HG03175 (cell line): ENCODE measurements around the gene GRIK1.
"Not testable (repeated sequence)": the region's sequence is repeated elsewhere in the genome, so short reads cannot be mapped to it uniquely, and the experiment has no call there.

ENCODE experiments used
- ATAC-seq: cut with Tn5 transposase; IDR thresholded peaks from one replicate; pipeline ENCODE4 v1.9.1; 2021; ENCODE audit warnings: mild to moderate bottlenecking, moderate library complexity; ENCODE audit not compliant: unreplicated experiment

The GRIK1 gene

GRCh38 chr21:29939924-29940275 is at the start of gene GRIK1:
Gene GRIK1 (minus strand): TSS chr21:29939996.
- ATAC-seq = no peak

DNA sequence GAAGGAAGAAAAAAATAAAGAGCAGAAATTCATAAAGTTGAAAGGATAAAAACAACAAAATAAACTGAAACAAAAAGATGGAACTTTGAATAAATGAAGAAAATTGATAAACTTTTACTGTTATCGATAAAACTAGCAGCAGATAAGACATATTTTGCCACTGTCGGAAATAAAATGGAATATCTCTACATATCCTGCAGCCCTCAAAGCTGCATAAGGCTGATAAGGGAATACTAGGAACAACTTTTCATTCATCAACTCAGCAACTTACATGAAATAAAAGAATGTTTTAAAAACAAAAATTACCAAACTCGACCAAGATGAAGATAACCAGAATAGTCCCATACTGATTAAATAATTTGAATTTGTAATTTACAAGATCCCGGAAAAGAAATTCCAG is 48.0 kb upstream of the GRIK1 start:
- ATAC-seq = no peak

- no peak for ATAC-seq
Measured at GRCh38 chr21:29985866-29986265, 46.1 kb upstream of the GRIK1 start.

DNA sequence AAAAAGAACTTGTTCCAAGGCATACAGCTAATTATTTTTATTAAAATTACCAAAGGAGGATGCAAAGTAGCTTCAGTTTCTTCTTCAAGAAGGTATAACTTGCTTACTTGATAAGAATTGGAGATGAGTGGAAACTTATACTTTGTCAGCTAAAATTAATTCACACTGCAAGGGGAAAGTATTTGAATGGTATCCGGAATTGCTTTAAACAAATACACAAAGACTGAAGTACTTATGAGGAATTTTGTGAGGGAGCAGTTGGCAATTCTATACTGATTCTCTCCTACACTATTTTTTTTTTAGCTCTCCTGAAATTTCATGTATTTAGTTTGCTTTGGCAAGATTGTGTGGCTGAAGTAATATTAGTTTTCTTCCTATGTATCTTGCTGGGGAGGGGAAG is 39.2 kb upstream of the GRIK1 start:
- no peak for ATAC-seq

DNA sequence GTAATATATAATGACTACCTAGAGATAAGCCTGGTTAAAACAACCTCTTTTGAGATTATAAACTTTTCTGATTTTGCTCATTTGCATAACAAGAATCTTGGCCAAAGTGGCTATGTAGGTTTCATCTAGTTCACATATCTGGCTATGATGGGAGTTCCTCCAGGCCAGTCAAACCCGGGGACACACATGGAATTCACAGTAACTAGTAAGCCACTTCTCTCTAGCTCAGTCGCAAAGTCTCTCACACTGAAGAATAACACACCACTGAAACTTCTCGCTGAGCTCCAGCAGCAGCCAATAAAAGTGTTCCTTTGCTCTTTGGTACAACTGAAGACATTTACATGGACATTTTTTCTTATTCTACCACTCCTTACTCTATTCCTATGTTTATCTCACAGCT is 36.0 kb upstream of the GRIK1 start:
- ATAC-seq = no peak

- ATAC-seq = no peak
Measured at GRCh38 chr21:29973258-29973657, 33.5 kb upstream of the GRIK1 start.

- ATAC-seq = no peak
Measured at GRCh38 chr21:29961291-29962027, 21.7 kb upstream of the GRIK1 start.

GRCh38 chr21:29958551-29958950 is 18.8 kb upstream of the GRIK1 start:
- ATAC-seq = no peak

DNA sequence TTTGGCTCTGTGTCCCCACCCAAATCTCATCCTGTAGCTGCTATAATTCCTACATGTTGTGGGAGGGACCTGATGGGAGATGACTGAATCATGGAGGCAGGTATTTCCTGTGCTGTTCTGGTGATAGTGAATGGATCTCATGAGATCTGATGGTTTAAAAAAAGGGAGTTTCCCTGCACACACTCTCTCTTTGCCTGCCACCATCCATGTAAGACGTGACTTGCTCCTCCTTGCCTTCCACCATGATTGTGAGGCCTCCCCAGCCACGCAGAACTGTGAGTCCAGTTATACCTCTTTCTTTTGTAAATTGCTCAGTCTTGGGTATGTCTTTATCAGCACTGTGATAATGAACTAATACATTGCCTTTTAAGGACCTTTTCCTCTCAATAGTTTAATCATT is 18.2 kb upstream of the GRIK1 start:
- not testable (repeated sequence) for ATAC-seq

DNA sequence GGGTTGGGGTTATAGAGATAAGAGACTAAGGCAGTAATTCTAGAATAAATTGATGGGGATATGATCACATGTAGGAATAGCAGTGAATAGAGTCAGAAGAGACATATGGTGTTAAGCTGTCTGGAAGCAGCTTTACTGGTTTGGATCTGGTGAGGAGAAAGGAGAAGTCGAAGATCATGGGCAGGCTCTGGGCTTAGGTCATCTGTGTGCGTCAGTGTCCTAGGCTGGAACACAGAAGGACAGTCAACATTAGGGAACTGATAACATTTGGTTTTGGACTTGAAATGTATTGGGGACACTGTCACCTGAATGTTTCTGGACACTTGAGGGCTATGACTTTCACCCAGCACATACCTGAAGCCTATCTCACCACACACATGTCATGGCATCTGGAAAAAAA is 13.9 kb upstream of the GRIK1 start:
- ATAC-seq = no peak

DNA sequence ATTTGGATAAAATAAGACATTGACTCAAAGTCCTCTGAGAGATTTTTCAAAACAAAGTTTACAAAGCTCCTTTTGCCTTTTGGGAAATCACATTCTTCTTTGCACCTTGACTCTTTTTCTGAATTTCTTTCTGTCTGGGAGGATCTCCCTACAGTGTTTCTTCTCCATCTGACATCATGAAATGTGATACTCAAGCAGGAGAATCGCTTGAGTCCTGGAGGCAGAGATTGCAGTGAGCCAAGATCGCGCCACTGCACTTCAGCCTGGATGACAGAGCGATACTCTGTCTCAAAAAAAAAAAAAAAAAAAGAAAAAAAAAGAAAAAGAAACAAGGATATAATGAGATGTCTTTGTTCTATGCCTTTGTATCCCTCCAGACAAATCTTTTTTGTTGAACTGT is 13.3 kb upstream of the GRIK1 start:
- ATAC-seq = no peak

GRCh38 chr21:29951911-29952310 is 12.1 kb upstream of the GRIK1 start:
- no peak for ATAC-seq

GRCh38 chr21:29949991-29950390 is 10.2 kb upstream of the GRIK1 start:
- no peak for ATAC-seq

GRCh38 chr21:29947119-29947518 is 7.3 kb upstream of the GRIK1 start:
- ATAC-seq = no peak

DNA sequence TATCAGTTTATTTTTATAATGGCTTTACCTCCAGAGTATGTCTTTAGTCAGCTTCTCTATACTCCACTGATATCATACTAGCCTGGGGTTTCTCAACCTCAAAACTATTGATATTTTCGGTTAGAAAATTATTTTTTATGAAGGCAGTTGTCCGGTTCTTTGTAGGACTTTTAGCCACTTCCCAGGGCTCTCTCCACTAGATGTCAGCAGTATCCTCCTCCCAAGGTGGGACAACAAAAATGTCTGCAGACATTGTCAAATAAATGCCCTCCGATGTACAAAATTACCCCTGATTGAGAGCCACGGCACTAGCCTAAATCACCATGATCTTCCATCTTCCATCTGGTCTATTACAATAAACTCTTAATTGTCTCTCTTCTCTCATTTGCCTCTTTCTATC is 4.1 kb upstream of the GRIK1 start:
- ATAC-seq = no peak

DNA sequence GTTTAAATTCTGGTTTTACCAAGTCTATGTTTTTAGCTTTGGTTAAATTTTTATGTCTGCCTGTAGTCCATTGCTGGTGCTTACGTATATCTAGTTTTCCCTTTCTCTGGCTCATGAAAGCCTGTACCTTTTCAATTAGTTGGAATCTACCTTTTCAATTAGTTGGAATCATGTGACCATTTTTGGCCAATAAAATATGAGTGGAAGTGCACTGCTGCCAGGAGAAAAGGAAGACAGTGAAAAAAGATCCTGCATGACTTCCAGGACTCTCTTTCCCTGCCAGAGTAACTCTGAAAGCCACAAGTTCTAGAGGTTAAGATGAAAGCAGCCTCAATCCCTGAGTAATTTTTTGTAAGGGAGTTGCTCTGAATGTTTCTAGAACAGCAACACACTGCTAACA is 2.2 kb upstream of the GRIK1 start:
- no peak for ATAC-seq

DNA sequence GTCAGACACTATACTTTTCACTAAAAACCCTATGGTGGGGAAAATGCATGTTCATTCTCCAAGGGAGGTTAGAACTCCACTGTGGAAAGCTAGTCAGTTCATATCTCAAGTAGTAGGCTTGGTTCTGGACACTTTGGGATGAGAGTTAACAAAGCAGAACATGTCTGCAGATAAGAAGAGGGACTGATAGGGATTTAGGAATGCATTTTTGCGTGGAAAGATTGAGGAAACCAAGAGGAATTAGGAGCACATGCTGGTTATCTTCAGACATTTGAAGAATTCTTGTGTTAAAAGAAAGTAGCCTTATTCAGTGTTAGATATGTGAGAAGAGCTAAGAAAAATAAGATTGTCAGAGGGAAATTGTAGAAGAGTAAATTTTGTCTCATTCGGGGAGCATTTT is 1.2 kb upstream of the GRIK1 start:
- no peak for ATAC-seq

- ATAC-seq = no peak
Measured at GRCh38 chr21:29940361-29940760, 565 bp upstream of the GRIK1 start.

GRCh38 chr21:29939104-29939923 is 482 bp downstream of the GRIK1 start:
- no peak for ATAC-seq

- ATAC-seq = no peak
Measured at GRCh38 chr21:29938776-29939103, 1.1 kb downstream of the GRIK1 start.

- no peak for ATAC-seq
Measured at GRCh38 chr21:29933088-29933487, 6.7 kb downstream of the GRIK1 start.

DNA sequence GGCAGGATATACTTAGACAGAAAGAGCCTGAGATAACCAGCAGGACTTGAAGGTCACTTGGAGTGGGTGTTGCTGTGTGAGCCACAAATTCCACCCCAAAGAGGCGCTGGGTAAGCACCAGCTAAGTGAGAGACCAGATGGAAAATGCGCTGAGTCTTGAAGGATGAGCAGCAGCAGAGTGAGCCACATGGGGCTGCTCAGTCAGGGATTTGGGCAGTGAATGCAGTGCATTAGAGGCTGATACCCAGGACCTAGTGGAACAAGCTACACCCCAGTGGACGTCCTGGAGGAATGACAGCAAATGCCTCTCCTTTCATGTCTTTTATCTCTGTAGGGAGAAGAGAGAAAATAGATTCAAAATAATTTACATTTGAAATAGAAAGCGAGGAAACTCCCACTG is 11.3 kb downstream of the GRIK1 start:
- ATAC-seq = no peak

DNA sequence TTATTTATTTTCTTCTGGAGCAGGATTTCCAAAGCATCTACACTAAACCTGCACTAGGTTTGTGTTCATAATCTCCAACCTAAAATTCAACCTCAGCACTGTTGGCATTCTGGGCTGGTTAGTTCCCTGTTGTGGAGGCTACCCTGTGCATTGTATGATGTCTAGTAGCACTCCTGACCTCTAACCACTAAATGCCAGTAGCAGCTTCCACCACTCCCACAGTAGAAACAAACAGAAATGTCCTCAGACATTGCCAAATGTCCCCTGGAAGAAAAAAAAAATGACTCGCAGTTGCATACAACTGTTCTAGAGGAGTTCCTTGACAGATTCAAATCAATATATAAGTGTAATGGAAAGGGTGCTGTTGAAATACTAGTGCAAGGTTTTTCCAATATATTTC is 18.9 kb downstream of the GRIK1 start:
- no peak for ATAC-seq
